ENCODE data around the gene OPA1.

DNA sequence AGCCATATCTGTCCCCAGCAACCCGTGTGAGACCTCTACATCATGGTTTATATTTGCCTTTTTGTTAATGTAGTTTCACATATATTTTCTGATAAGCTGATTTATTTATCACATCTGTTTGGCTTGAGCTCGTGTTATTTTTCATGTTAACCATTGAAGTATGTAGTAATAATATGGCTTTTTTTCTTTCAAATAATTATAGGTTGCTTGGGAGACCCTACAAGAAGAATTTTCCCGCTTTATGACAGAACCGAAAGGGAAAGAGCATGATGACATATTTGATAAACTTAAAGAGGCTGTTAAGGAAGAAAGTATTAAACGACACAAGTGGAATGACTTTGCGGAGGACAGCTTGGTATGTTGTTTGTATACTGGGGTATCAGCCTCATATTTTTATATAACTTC is 63.9 kb downstream of the OPA1 start:
- TF ChIP-seq, protein P1, sequence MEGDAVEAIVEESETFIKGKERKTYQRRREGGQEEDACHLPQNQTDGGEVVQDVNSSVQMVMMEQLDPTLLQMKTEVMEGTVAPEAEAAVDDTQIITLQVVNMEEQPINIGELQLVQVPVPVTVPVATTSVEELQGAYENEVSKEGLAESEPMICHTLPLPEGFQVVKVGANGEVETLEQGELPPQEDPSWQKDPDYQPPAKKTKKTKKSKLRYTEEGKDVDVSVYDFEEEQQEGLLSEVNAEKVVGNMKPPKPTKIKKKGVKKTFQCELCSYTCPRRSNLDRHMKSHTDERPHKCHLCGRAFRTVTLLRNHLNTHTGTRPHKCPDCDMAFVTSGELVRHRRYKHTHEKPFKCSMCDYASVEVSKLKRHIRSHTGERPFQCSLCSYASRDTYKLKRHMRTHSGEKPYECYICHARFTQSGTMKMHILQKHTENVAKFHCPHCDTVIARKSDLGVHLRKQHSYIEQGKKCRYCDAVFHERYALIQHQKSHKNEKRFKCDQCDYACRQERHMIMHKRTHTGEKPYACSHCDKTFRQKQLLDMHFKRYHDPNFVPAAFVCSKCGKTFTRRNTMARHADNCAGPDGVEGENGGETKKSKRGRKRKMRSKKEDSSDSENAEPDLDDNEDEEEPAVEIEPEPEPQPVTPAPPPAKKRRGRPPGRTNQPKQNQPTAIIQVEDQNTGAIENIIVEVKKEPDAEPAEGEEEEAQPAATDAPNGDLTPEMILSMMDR (IDR thresholded peaks at IDR 0.05 in 8 of 11, conservative IDR thresholded peaks at IDR 0.05 in 3 of 11) = no peak
- TF ChIP-seq POLR2AphosphoS5 (IDR thresholded peaks at IDR 0.05) = no peak
- no peak for TF ChIP-seq POLR2A (IDR thresholded peaks at IDR 0.05)

Data from spleen (tissue), 7 donors.